Colonic mucosa (tissue), 4 donors: Measurements from ENCODE around the gene INAVA. TPM values are rescaled to one million over a fixed set of nuclear protein-coding genes. Genes with fewer than 3 reads are reported as not detected.

Experiments used
- DNase-seq: peaks from one replicate; pipeline ENCODE4 v3.0.0-alpha.2; 2020
- H3K27ac ChIP-seq: fragments of 200-600 bp; one replicate; pipeline ENCODE4 v1.8.0; 2021
- H3K27me3 ChIP-seq: fragments of 200-600 bp; one replicate; pipeline ENCODE4 v1.8.0; 2021
- H3K36me3 ChIP-seq: fragments of 200-600 bp; one replicate; pipeline ENCODE4 v1.8.0; 2021
- H3K4me1 ChIP-seq: fragments of 200-600 bp; one replicate; pipeline ENCODE4 v1.8.0; 2021; ENCODE audit warnings: mild to moderate bottlenecking
- H3K4me3 ChIP-seq: fragments of 200-600 bp; one replicate; pipeline ENCODE4 v1.8.0; 2021
- H3K9ac ChIP-seq, 2 donors: one replicate each; pipeline ENCODE4 v1.7.0; 2013; ENCODE audit warnings: control low read depth in 2 of 2, low read depth in 2 of 2, low read length in 2 of 2
- H3K9me3 ChIP-seq: fragments of 200-600 bp; one replicate; pipeline ENCODE4 v1.8.0; 2021
- CTCF ChIP-seq: fragments of 200-600 bp; IDR thresholded peaks from one replicate; pipeline ENCODE4 v1.8.0; 2022; ENCODE audit warnings: antibody characterized with exemption, mild to moderate bottlenecking
- intact Hi-C: fragments of 100-400 bp; cut with DNase I; formaldehyde crosslinking; loops from one replicate; pipeline ENCODE4 v1.14.1; 2022
- total RNA-seq, 2 donors: library from RNA; stranded (reverse); fragmentation: NEBNext Ultra II Directional in 1 of 2; extraction: Animal tissue kit (Norgen Biotek cat#: 25700) in 1 of 2; gene quantifications; one replicate each; pipeline ENCODE4 v1.2.1, GENCODE V29; 2021
- donor health status: healthy.
- donor health status: DM: no; HTN: no; CAD: no.
- donor health status: DM: no; HTN: no; CAD: no.

Gene INAVA
- 100 to 1,000 TPM; 127 to 167 TPM for total RNA-seq

- peak within 1 kb of the TSS; percentile 92 for H3K27ac ChIP-seq
- peak within 1 kb of the TSS; percentile 56 for H3K4me3 ChIP-seq
- H3K9me3 ChIP-seq, result no peaks in the 10 kb centered on the region
- TF ChIP-seq CTCF, result no peak
- no peaks in the 10 kb centered on the region for H3K27me3 ChIP-seq
- peaks cover 5% of the 10 kb centered on the region for H3K36me3 ChIP-seq
- intact Hi-C loops, result no loop called here
- peak; percentile 88 for DNase-seq
- H3K9ac ChIP-seq, result peak within 1 kb of the TSS; percentile 71 to 87
- peaks cover 5% of the 10 kb centered on the region for H3K4me1 ChIP-seq
These were observed at the start of gene INAVA for GRCh38 chr1:200894712-200895442. TSS of gene INAVA (plus strand) at chr1:200894900. CDS start at chr1:200898401, 3,501 bp downstream.

GRCh38 chr1:200845360-200845759 is 49.3 kb upstream of the INAVA start:
- no peak for TF ChIP-seq CTCF
- DNase-seq, result no peak
- H3K4me3 ChIP-seq, result no peak overlapping the region
- no peak overlapping the region for H3K9ac ChIP-seq
- intact Hi-C loops, result no loop called here
- no peaks in the 10 kb centered on the region for H3K27me3 ChIP-seq
- H3K27ac ChIP-seq, result no peak overlapping the region
- H3K4me1 ChIP-seq, result no peaks in the 10 kb centered on the region
- no peaks in the 10 kb centered on the region for H3K9me3 ChIP-seq
- no peaks in the 10 kb centered on the region for H3K36me3 ChIP-seq

GRCh38 chr1:200846398-200846797 is 48.3 kb upstream of the INAVA start:
- no peak overlapping the region for H3K9ac ChIP-seq
- no peaks in the 10 kb centered on the region for H3K4me1 ChIP-seq
- H3K27ac ChIP-seq, result no peak overlapping the region
- H3K9me3 ChIP-seq, result no peaks in the 10 kb centered on the region
- no peak overlapping the region for H3K4me3 ChIP-seq
- no peak for DNase-seq
- H3K36me3 ChIP-seq, result no peaks in the 10 kb centered on the region
- H3K27me3 ChIP-seq, result no peaks in the 10 kb centered on the region
- intact Hi-C loops, result no loop called here
- no peak for TF ChIP-seq CTCF

- no peak for TF ChIP-seq CTCF
- Histone ChIP-seq H3K4me3 (no peak overlapping the region), H3K36me3 (no peaks in the 10 kb centered on the region), H3K27me3 (no peaks in the 10 kb centered on the region), H3K27ac (no peak overlapping the region), H3K4me1 (no peaks in the 10 kb centered on the region), H3K9ac (no peak overlapping the region), H3K9me3 (no peaks in the 10 kb centered on the region)
- intact Hi-C loops, result no loop called here
- no peak for DNase-seq
These were observed 45.3 kb upstream of the INAVA start for GRCh38 chr1:200849430-200849829.

- H3K9ac ChIP-seq, result no peak overlapping the region
- no peaks in the 10 kb centered on the region for H3K9me3 ChIP-seq
- no peak for TF ChIP-seq CTCF
- H3K27ac ChIP-seq, result no peak overlapping the region
- intact Hi-C loops, result no loop called here
- H3K27me3 ChIP-seq, result no peaks in the 10 kb centered on the region
- H3K36me3 ChIP-seq, result no peaks in the 10 kb centered on the region
- H3K4me1 ChIP-seq, result no peaks in the 10 kb centered on the region
- no peak for DNase-seq
- H3K4me3 ChIP-seq, result no peak overlapping the region
These were observed 44.1 kb upstream of the INAVA start for GRCh38 chr1:200850554-200850953.
